Small intestine (tissue), 16 donors: ENCODE results near the gene ZNF610. TPM values are rescaled to one million over a fixed set of nuclear protein-coding genes. Genes with fewer than 3 reads are reported as not detected.
"Not testable (repeated sequence)": the region's sequence is repeated elsewhere in the genome, so short reads cannot be mapped to it uniquely, and the experiment has no call there.

Source experiments
- DNase-seq, 2 donors: peaks; one replicate each; pipeline versions ENCODE4 v3.0.0 to v3.0.0-alpha.2; 2013
- FAIRE-seq: peaks from 2 replicates; lab custom pipeline; 2012; peaks lifted over from hg19 to GRCh38; lab: Jason Lieb, UNC
- H3K27ac ChIP-seq, 3 donors: one replicate each; pipeline ENCODE4 v1.5.1; 2013; ENCODE audit warnings: low read length in 2 of 3, mild to moderate bottlenecking in 2 of 3, control low read depth in 1 of 3, inconsistent platforms in 1 of 3, low read depth in 1 of 3, moderate library complexity in 1 of 3
- H3K27me3 ChIP-seq, 3 donors: one replicate each; pipeline ENCODE4 v1.6.1; 2013; ENCODE audit warnings: low read length in 3 of 3, inconsistent platforms in 1 of 3; ENCODE audit not compliant: control insufficient read depth in 3 of 3, insufficient read depth in 3 of 3
- H3K36me3 ChIP-seq, 3 donors: one replicate each; pipeline ENCODE4 v1.6.1; 2013; ENCODE audit warnings: low read length in 3 of 3, inconsistent platforms in 1 of 3, low read depth in 1 of 3, mild to moderate bottlenecking in 1 of 3, moderate library complexity in 1 of 3; ENCODE audit not compliant: control insufficient read depth in 3 of 3, insufficient read depth in 2 of 3
- H3K4me1 ChIP-seq, 3 donors: one replicate each; pipeline ENCODE4 v1.6.1; 2013; ENCODE audit warnings: low read length in 2 of 3, inconsistent platforms in 1 of 3, low read depth in 1 of 3, mild to moderate bottlenecking in 1 of 3, moderate library complexity in 1 of 3; ENCODE audit not compliant: control insufficient read depth in 3 of 3, insufficient read depth in 2 of 3
- H3K4me3 ChIP-seq, 3 donors: one replicate each; pipeline ENCODE4 v1.5.1; 2013; ENCODE audit warnings: low read length in 3 of 3, control low read depth in 1 of 3, inconsistent platforms in 1 of 3, low read depth in 1 of 3, mild to moderate bottlenecking in 1 of 3, moderate library complexity in 1 of 3
- H3K9me3 ChIP-seq, 2 donors: one replicate each; pipeline ENCODE4 v1.6.1; 2013; ENCODE audit warnings: low read depth in 1 of 2, low read length in 1 of 2; ENCODE audit not compliant: control insufficient read depth in 2 of 2, insufficient read depth in 1 of 2
- WGBS, 3 donors: extraction: QIAGEN DNeasy Blood & Tissue Kit; methylation state at CpG; one replicate each; pipeline ENCODE4 v1.1.7; 2013; 5-methylcytosine and 5-hydroxymethylcytosine counted together
- long read RNA-seq, 10 donors: transcript quantifications; one replicate each; lab custom pipeline, GENCODE V29; 2026
- polyA plus RNA-seq, 4 donors: library from polyadenylated mRNA; stranded (reverse) in 3 of 4; unstranded in 1 of 4; fragments of 200-250 nt in 3 of 4; fragments of 120-200 nt in 1 of 4; gene quantifications; one replicate each; pipeline versions ENCODE4 v1.2.1 to v1.2.3, GENCODE V29; 2013
- donor health status: healthy with polysubstance abuse.
- donor health status: control.
- donor health status: control.
- donor health status: Bipolar disorder and iron deficiency.
- donor health status: healthy.

ZNF610 gene
- polyA plus RNA-seq, result 1 to 10 TPM in 2 of 4 donors, under 1 TPM in 1, not detected in 1; 0.22 to 8.4 (median 1.1) TPM
- long read RNA-seq, donor 1, transcript ZNF610-203 (6 exons, 2,191 nt), result major isoform, 5 of 6 reads
- long read RNA-seq, donor 1, partial matches to known transcripts, result 0 of 6 reads
- long read RNA-seq, donor 1, other reads (novel, unspliced or antisense), result 0 of 6 reads
- long read RNA-seq, donor 2, partial matches to known transcripts, result 0 of 1 reads
- long read RNA-seq, donor 2, other reads (novel, unspliced or antisense), result 0 of 1 reads
- long read RNA-seq, donor 3, partial matches to known transcripts, result 0 of 2 reads
- long read RNA-seq, donor 3, other reads (novel, unspliced or antisense), result 0 of 2 reads
- long read RNA-seq, donor 4, result 0 reads
- long read RNA-seq, donor 5, partial matches to known transcripts, result 0 of 2 reads
- long read RNA-seq, donor 5, other reads (novel, unspliced or antisense), result 0 of 2 reads
- long read RNA-seq, donor 6, partial matches to known transcripts, result 0 of 3 reads
- long read RNA-seq, donor 6, other reads (novel, unspliced or antisense), result 0 of 3 reads
- long read RNA-seq, donor 7, partial matches to known transcripts, result 0 of 1 reads
- long read RNA-seq, donor 7, other reads (novel, unspliced or antisense), result 0 of 1 reads
- long read RNA-seq, donor 8, result 0 reads
- long read RNA-seq, donor 9, result 0 reads
- long read RNA-seq, donor 10, partial matches to known transcripts, result 0 of 3 reads
- long read RNA-seq, donor 10, other reads (novel, unspliced or antisense), result 0 of 3 reads

DNA sequence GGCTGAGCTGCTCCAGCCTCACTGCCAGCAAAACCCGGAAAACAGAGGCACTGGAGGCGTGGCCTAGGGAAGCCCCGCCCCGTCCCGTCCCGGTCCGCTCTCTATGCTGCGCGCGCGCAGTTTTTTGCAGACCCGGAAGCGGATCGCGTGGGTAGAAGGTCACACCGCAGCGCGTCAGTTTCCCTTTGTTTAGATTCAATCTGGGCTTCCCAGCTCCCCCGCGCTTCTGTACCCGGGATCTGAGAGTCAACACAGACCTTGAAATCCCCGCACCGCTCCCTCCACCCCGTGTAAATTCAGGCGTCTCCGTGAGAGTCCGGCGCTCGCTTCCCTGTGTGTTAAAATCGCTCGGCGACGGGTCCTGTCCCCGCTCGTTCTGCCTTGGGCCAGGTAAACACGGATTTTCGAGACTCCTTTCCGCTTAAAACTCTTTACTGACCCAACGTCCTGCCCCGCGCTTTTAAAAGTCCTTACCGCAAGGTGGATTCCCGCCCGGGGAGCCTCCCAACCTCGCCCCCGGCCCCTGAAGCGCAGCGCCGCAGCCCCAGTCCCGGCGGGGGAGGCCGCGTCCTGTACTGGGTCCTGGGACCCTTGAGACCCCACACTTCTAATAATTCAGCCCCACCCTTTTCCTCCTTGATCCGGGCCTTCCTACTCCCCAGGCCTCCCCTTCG lies at the start of gene ZNF610:
TSS of gene ZNF610 (plus strand) at position 127 of the 674 bp plus-strand sequence. CDS start 12,930 bp downstream, outside the sequence.
- Histone ChIP-seq H3K27ac (peak within 1 kb of the TSS; percentile 53 to 94 (median 84)), H3K4me1 (no peaks in the 10 kb centered on the region), H3K4me3 (peak within 1 kb of the TSS; percentile 77 to 97 (median 88)), H3K36me3 (peaks cover 0 to 4% (median 0%) of the 10 kb centered on the region in 3 donors), H3K27me3 (no peaks in the 10 kb centered on the region), H3K9me3 (peaks cover 4 to 40% of the 10 kb centered on the region in 2 donors)
- no peak for FAIRE-seq
- peak; percentile 88 to 94 for DNase-seq
- WGBS, 3 donors, result 0 to 3% (median 1%) methylated on average over 52 to 55 of the region's 55 CpGs

DNA sequence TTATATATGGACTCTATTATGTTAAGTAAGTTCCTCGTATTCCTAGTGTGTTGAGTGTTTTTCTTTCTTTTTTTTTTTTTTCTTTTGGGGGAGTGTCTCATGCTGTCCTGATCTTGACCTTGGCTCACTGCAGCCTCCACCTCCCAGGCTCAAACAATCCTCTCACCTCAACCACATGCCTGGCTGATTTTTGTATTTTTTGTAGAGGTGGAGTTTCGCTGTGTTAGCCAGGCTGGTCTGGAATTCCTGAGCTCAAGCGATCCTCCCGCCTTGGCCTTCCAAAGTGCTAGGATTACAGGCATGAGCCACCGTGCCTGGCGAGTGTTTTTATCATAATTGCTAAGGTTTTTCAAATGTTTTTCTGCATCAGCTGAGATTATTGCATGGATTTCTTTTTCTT lies 49.8 kb upstream of the ZNF610 start:
- Histone ChIP-seq H3K4me1 (no peaks in the 10 kb centered on the region), H3K36me3 (peaks cover 18 to 58% (median 57%) of the 10 kb centered on the region in 3 donors), H3K27me3 (no peaks in the 10 kb centered on the region), H3K27ac (no peak overlapping the region), H3K4me3 (no peak overlapping the region), H3K9me3 (peaks cover 0 to 53% of the 10 kb centered on the region in 2 donors)
- WGBS, 3 donors, result 90 to 98% (median 95%) methylated on average over 6 of the region's 6 CpGs
- DNase-seq, result no peak
- no peak for FAIRE-seq

DNA sequence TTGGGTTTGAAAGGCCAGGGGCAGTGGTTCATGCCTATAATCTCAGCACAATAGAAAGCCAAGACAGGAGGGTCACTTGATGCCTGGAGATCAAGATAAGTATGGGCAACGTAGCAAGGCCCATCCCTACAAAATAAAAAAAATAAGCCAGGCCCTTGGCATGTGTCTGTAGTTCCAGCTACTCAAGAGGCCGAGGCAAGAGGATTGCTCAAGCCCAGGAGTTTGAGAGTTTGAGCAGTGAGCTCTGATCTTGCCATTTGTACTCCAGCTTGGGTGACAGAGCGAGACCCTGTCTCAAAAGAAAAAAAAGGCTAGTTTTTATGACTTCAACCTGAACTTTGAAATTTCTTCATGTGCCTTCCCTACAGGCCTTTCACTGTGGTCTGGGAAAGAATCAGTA lies 44.3 kb upstream of the ZNF610 start:
- FAIRE-seq, result no peak
- 89 to 93% (median 92%) methylated on average over 3 of the region's 3 CpGs for WGBS, 3 donors
- no peak for DNase-seq

DNA sequence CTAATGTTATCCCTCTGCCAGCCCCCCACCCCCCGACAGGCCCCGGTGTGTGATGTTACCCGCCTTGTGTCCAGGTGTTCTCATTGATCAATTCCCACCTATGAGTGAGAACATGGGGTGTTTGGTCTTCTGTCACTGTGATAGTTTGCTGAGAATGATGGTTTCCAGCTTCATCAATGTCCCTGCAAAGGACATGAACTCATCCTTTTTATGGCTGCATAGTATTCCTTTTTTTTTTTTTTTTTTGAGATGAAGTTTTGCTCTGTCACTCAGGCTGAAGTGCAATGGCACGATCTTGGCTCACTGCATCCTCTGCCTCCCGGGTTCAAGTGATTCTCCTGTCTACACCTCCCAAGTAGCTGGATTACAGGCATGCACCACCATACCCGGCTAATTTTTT lies 43.1 kb upstream of the ZNF610 start:
- not testable (repeated sequence) for H3K4me3 ChIP-seq, H3K27ac ChIP-seq, H3K4me1 ChIP-seq, FAIRE-seq, H3K27me3 ChIP-seq, DNase-seq
- H3K36me3 ChIP-seq, result peaks cover 0 to 23% (median 21%) of the 10 kb centered on the region in 3 donors
- H3K9me3 ChIP-seq, result peaks cover 0 to 41% of the 10 kb centered on the region in 2 donors
- WGBS, 3 donors, result 98 to 99% (median 98%) methylated on average over 6 of the region's 6 CpGs

More for the DNA sequence above, 44.3 kb upstream of the ZNF610 start:
- Histone ChIP-seq H3K36me3 (peaks cover 0 to 25% (median 23%) of the 10 kb centered on the region in 3 donors), H3K4me3 (no peak overlapping the region), H3K9me3 (peaks cover 0 to 45% of the 10 kb centered on the region in 2 donors), H3K4me1 (no peaks in the 10 kb centered on the region), H3K27me3 (no peaks in the 10 kb centered on the region), H3K27ac (no peak overlapping the region)

DNA sequence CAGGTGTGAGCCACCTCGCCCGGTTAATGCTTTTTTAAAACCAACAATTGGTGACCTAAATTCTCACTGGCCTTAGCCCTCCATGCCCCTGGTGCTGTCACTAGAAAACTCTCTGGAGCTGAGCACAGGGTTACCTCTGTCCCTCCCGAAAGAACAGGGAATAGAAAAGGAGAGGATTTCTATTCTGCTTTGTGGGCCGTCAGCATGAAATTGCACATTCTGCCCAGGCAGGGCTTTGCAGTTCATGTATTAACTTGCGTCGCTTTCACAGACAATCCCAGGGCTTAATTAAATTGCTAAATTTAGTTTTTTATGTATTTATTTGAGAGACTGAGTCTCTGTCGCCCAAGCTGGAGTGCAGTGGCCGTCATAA lies 39.7 kb upstream of the ZNF610 start:
- H3K9me3 ChIP-seq, result peaks cover 0 to 45% of the 10 kb centered on the region in 2 donors
- peaks cover 0 to 2% (median 0%) of the 10 kb centered on the region in 3 donors for H3K4me1 ChIP-seq
- no peak for DNase-seq
- peak overlapping the region; percentile 43 to 78 (median 78) for H3K4me3 ChIP-seq
- peaks cover 6 to 22% (median 13%) of the 10 kb centered on the region in 3 donors for H3K36me3 ChIP-seq
- 9 to 24% (median 10%) methylated on average over 8 of the region's 8 CpGs for WGBS, 3 donors
- no peaks in the 10 kb centered on the region for H3K27me3 ChIP-seq
- no peak for FAIRE-seq
- peak overlapping the region; percentile 66 to 74 (median 73) for H3K27ac ChIP-seq

DNA sequence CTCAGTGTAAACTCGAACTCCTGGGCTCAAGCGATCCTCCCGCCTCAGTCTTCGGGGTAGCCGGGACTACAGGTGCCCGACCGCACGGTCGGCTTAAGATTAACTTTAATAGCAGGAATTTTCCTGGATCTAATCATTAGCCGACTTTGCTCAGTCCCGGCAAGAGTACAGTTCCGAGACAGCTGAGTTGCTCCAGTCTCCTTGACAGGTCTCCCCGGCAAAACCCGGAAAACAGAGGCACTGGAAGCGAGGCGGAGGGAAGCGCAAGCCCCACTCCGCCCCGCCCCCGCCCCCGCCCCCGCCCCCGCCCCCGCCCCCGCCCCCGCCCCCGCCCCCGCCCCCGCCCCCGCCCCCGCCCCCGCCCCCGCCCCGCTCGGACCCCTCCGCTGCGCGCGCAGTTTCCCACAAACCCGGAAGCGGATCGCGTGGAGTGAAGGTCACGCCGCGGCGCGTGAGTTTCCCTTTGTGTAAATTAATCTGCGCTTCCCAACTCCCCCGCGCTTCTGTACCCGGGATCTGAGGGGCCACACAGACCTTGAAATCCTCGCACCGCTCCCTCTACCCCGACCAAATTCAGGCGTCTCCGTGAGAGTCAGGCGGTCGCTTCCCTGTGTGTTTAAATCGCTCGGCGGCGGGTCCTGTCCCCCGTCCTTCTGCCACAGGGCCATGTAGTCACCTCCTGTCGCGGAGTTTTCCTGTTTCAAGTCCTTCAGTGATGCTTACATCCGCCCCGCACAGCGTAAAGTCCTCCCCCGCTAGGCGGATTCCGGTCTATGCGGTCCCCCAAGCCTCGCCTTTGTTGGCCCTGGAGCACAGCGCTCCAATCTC lies 39.1 kb upstream of the ZNF610 start, which contains the start of gene ZNF480:
TSS of gene ZNF480 (plus strand) at position 397 of the 828 bp plus-strand sequence. CDS start 3,244 bp downstream, outside the sequence.
- H3K27me3 ChIP-seq, result no peaks in the 10 kb centered on the region
- H3K4me1 ChIP-seq, result peaks cover 0 to 2% (median 0%) of the 10 kb centered on the region in 3 donors
- FAIRE-seq (no peak), DNase-seq (peak; percentile 91 to 94)
- peaks cover 10 to 22% (median 19%) of the 10 kb centered on the region in 3 donors for H3K36me3 ChIP-seq
- H3K4me3 ChIP-seq, result peak within 1 kb of the TSS; percentile 63 to 99 (median 78)
- peaks cover 0 to 42% of the 10 kb centered on the region in 2 donors for H3K9me3 ChIP-seq
- peak within 1 kb of the TSS; percentile 81 to 98 (median 95) for H3K27ac ChIP-seq
- 0 to 1% (median 1%) methylated on average over 40 to 71 of the region's 75 CpGs for WGBS, 3 donors

DNA sequence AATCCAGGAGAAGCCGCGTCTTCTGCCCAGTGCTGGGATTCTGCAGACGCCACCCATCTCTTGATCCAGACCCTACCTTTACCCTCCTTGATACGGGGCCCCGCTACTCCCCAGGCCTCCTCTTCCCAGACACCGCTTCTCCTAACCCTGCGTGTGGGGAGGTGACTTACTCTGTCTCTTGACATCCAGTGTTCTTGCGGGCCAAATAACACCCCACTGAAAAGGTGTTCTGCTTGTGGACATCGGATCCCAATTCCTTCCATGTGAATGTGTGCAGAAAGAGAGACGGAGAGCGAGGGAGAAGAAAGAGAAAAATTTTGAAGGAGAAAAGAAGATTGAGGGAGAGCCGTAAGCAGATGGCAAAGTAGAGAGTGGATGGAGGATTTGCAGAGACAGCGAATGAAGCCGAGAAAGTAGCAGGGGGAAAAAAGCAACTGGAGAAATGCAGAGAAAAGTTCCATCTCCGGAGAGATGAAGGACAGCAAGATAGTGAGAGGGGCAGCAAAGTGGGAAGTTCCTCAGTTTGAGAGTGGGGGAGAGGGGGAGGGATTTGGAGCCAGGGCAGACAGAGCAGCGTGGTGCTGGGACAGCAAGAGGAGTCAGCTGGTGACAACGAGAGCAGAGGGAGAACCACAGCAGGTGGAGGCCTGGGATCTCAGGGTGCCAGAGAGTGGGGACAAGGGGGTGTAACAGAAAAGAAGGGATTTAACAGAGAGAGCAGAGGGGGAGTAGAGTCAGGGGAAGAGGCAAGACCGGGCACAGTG lies 38.3 kb upstream of the ZNF610 start:
- WGBS, 3 donors, result 17 to 37% (median 37%) methylated on average over 18 of the region's 18 CpGs

More for the DNA sequence above, 38.3 kb upstream of the ZNF610 start:
- Histone ChIP-seq H3K27me3 (no peaks in the 10 kb centered on the region), H3K36me3 (peaks cover 16 to 26% (median 22%) of the 10 kb centered on the region in 3 donors), H3K4me3 (peak overlapping the region; percentile 63 to 99 (median 69)), H3K27ac (peak overlapping the region; percentile 81 to 98 (median 95)), H3K4me1 (peaks cover 0 to 2% (median 0%) of the 10 kb centered on the region in 3 donors), H3K9me3 (peaks cover 3 to 43% of the 10 kb centered on the region in 2 donors)
- DNase-seq (no peak), FAIRE-seq (no peak)
